ENCODE data around the gene ANTKMT.

- TF ChIP-seq CTCF (conservative IDR thresholded peaks at IDR 0.05) (no peak), EZH2 (IDR thresholded peaks at IDR 0.05; ENCODE audit: low read depth) (no peak)
Observed at GRCh38 chr16:703406-703805, 17.5 kb upstream of the ANTKMT start.

Data from PC-9 (cell line).